HG02852 (cell line): Measurements from ENCODE around the gene SYK.
A peak's percentile ranks its signal among the peaks of the same experiment; 100 is the strongest.
"Not testable (repeated sequence)": the region's sequence is repeated elsewhere in the genome, so short reads cannot be mapped to it uniquely, and the experiment has no call there.

Experiments
- ATAC-seq: cut with Tn5 transposase; IDR thresholded peaks from one replicate; pipeline ENCODE4 v1.9.1; 2021; ENCODE audit warnings: mild to moderate bottlenecking, moderate library complexity; ENCODE audit not compliant: unreplicated experiment

The SYK gene

GRCh38 chr9:90872835-90873294 lies 71.2 kb downstream of the SYK start:
- no peak for ATAC-seq

- no peak for ATAC-seq
These were observed 71.8 kb downstream of the SYK start for GRCh38 chr9:90873422-90873821.

DNA sequence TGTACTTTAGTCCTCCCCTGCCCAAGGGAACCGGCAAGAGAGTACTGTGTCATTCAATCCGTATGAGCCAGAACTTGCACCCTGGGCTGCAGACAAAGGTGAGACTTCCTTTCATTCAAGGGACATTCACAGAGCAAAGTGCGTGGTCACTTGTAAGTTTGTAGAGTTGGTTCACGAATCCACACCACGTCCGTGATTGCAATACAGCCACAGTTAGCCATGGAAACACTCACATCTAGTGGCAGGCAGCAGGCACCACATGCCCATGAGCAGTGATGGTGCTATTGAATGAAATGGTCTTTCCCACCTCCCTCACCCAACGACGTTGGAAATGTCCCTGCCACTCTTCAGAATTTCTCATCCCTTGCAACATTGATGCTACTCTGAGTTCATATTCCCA lies 72.6 kb downstream of the SYK start:
- no peak for ATAC-seq

- ATAC-seq = no peak
These were observed 76.9 kb downstream of the SYK start for GRCh38 chr9:90878562-90878961.

GRCh38 chr9:90880066-90880465 lies 78.4 kb downstream of the SYK start:
- no peak for ATAC-seq

- no peak for ATAC-seq
These were observed 79.0 kb downstream of the SYK start for GRCh38 chr9:90880669-90881068.

- ATAC-seq = peak; percentile 87
These were observed 80.0 kb downstream of the SYK start for GRCh38 chr9:90881648-90882047.

GRCh38 chr9:90882991-90883600 lies 81.5 kb downstream of the SYK start:
- no peak for ATAC-seq

DNA sequence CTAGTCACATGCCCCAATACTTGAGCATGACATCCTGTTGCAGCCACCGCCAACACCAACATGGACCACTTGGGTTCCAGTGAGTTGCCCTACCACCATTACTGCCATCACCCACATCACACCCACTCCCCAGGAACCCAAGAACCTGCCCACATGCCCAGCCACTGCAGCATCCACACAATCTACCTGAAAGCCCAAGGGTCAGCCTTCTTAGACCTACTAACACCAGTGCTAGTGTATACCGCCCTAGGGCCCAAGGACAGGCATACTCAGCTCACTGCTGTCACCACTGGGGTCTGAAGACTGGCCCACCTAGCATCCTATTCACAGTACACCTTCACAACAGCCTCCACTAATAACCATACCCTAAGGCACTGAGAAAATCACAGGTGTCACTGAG lies 82.0 kb downstream of the SYK start:
- no peak for ATAC-seq

- ATAC-seq = no peak
These were observed 82.6 kb downstream of the SYK start for GRCh38 chr9:90884178-90884577.

- ATAC-seq = not testable (repeated sequence)
These were observed 85.2 kb downstream of the SYK start for GRCh38 chr9:90886868-90887267.

DNA sequence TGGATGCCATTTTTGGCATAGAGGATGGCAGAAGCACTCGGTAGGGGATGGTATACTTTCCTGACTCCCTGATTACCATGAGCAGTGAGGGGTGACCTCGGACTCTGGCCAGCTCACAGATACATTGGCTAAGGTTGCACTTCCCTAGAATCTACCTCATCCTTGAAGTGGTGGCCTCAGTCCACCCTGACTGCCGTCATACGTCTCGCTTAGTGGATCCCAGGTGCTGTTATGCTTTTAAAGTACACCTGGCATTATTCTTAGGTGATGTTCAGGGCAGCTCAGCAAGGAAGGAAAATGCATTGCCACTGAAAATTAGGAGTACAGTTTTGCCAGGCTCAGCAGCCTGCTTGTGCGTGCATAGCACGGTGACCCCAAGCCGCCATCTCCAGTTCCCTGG lies 87.3 kb downstream of the SYK start:
- ATAC-seq = no peak

DNA sequence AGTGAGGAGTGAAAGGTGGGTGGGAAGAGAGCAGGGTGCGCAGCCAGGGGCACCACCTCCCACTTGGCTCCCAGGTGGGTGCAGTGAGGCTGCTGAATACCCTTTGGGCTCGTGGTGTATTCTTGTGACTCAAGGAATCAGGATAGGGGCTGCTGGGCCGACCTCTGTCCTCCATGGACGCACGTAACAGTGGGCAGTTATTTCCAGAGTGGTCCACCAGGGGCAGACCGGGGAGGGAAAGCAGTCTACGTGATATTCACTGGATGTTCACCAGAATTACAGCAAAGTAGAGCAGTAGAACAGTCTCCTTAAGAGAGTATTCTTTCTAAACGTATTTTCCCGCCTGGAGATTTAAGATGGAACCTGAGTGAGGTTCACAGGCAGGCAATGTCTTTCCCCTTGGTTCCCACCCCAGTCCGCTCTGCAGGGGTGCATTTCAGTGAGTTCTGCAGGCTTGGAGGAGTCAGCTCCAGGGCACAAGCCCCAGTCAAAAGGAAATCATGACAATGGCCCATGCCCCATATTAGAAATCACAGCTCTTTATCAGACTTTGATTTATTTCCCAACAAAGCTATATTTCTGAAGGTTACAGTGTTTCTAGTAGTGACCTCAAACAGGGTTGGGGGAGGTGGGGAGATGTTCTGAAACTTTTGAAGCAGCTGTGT lies 88.7 kb downstream of the SYK start:
- ATAC-seq = no peak

DNA sequence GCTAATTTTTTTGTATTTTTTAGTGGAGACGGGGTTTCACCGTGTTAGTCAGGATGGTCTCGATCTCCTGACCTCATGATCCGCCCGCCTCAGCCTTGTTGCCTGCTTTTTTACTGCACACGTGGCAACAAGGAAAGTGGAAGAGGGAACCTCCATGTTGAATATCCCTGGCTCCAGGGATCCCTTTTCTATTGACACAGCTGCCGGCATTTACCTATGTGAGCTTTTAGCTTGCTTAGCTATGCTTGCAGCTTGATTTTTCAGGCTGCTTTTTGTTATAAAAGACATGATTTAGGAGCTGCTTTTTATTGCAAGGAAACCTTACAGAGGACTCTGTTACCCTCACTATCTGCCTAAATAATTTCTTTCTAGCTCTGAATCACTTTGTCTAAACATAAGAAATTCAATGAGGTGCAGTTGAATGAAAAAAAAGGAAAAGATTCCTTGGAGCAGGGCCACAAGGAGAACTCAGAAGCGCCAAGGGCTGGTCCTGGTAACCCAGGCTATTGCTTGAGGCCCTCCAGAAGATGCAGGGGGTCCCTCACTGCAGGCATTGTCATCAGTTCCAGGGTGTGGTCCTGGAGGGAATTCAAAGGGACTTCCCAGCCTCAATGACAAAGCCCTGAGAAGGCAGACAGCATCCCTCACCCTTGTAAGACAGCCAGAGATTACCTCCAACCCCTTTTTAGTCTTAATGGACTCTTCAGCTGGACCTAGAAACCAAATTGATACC lies 89.9 kb downstream of the SYK start:
- ATAC-seq = no peak

DNA sequence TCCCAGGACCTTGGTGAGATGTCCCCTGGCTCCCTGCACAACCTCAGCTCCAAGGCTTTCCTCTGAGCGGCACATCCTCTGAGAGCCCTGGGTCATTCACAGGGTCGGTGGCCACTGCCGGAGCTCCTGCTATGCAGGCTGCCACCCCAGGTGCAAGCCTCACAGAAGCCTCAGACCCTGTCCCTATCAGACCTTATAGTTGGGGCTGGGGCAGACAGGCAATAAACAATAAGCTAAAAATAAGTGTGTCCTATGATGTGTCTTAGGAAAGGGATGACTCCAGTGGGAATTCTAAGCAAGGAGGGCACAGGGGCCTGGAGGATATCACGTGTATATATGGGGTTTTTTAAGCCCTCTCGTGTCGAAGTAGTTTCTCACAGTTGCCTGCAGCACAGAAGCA lies 91.3 kb downstream of the SYK start:
- ATAC-seq = no peak

DNA sequence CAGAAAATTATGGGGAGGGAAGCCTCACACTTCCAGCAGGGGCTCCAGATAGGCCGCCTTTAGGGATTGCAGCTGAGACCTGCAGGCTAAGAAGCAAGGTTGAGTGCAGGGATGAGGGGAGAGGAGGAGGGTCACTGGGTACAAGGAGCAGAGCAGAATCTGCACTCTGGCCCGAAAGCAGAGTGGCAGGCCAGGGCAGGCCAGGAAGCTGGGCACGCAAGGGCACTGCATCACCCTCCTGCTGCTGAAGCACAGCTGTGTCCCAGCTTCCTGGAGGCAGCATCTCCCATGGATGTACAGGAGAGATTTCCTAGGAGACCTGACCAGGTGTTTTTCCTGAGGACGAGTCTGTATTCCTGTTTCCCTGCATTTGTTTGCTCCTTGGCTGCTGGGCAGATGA lies 92.1 kb downstream of the SYK start:
- ATAC-seq = no peak

DNA sequence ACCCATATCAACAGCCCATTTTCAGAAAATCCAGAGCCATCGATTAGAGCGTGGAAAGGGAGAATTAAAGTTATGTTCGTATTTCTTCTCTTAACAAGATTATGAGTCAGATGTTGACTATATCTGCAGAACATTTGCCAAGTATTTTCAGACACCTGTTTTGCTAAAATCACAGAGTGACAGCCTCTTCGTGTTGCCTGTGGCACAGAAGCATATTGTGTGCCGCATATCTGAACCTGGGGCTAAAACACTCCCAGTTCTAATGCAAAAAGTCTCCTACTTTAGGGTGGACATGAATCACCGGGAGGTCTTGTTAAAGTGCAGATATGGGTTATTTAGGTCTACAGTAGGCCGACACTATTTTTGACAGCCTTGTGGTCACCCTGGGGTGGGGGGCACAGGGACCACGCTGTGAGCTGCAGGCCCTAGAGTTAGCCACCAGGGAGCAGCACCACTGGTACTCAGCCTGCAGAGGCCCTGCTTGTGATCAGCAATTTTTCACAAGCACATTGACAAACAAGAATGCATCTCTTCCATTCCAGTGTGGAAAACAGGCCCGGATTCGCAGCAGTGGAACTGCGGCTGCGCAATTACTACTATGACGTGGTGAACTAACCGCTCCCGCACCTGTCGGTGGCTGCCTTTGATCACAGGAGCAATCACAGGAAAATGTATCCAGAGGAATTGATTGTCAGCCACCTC lies 93.5 kb downstream of the SYK start:
- ATAC-seq = no peak

DNA sequence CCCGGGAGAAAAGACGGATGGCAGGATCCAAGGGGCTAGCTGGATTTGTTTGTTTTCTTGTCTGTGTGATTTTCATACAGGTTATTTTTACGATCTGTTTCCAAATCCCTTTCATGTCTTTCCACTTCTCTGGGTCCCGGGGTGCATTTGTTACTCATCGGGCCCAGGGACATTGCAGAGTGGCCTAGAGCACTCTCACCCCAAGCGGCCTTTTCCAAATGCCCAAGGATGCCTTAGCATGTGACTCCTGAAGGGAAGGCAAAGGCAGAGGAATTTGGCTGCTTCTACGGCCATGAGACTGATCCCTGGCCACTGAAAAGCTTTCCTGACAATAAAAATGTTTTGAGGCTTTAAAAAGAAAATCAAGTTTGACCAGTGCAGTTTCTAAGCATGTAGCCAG lies 94.2 kb downstream of the SYK start:
- ATAC-seq = no peak

DNA sequence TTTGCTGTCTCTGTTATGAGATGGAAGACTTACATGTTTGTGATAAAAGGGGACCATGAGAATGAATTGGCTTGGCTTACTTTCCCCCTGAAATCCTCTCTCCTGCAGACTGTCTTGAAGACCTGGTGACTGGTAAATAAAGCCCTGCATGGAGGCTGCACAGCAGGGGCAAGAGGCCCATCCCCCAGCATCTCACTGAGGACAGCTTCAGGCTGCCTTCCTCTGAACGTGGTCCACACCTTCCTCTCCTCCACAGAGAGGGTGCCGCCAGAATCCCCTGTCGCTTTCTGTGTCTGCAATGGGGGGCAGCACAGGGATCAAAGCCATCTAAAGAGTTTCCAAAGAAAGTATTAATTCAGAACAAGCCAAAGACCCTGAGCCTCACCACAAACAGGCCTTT lies 94.6 kb downstream of the SYK start:
- ATAC-seq = no peak

DNA sequence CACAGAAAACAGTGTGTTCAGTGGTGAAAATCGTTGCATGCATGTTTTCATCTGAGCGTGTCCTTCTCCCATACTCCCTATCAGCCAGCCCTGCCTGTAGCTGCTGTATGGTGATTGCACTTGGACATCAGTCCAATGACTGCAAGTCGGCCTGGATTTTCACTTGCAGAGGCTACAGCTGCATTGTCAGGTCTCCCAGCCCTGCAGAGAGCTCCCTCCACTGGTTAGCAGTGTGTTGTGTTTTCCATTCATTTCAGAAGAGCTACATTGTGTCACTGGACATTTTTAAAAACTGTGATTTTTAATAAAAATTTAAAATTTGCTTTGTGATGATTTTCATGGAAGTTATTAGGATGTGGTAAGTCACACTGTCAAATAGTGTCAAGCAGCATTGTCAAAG lies 96.6 kb downstream of the SYK start:
- no peak for ATAC-seq

DNA sequence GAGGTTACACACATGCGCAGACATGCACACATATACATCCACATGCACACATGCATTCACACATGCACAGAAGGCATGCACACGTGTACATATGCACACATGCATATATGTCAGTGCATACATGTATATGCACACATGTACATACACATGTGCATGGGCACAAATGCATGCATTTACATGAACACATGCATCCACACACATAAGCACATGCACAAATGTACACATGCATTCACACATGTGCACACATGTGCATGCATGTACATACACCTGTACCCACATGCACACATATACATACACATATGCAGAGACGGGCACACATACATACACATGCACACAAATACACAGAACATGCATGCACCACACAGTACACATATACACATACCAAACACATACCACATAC lies 97.7 kb downstream of the SYK start:
- ATAC-seq = no peak

- no peak for ATAC-seq
These were observed 98.5 kb downstream of the SYK start for GRCh38 chr9:90900130-90900529.
